ENCODE measurements around the gene ANKS3.

The ANKS3 gene

DNA sequence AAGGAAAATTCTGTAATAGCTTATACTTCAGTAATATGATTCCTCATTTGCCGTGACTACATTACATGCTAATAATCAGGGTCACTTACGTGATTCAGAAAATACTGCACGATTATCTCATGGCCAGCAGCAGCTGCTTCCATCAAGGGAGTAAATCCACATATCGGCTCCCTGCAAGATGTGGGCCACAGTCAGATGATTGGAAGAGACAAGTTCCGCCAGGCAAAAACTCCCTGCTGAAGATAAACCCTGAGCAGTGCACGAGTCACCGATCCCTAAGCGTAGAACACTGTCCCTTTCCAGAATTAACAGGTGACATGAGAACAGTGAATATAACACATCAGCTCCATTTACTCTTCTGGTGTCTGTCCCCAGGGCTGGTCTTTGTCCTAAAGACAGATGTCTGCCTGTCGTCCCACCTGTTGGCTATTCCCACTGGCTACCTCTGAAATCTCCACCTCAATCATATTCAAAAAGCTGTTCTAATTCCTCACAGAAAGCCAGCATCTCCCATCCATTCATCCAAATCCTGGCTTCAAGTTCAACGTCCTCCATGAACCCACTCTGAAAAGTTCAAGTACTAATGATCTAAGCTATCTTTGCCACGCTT is 9.3 kb downstream of the ANKS3 start:
- DNase-seq, result no peak

DNA sequence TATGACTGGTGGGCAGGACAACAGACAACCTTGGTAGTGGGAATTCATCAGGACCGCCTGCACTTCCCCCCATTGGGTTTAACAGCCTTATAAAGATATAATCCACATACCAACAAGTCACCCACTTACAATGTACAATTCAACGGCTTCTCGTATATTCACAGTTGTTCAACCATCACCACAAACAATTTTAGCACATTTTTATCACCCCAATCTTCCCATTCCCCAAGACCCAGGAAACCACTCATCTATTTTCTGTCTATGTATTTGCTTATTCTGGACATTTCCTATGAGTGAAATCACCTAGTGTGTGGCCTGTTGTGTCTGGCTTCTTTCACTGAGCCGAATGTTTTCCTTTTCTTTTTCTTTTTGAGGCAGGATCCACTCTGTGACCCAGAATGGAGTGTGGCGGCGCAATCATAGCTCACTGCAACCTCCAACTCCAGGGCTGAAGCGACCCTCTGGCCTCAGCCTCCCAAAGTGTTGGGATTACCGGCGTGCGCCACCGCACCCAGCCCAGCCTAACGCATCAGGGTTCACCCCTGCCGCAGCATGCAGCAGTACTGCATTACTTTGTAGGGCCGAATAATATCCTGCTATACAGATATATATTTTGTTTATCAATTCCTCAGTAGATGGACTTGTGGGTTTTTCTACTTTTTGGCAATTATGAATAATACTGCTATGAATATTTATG is 10.9 kb downstream of the ANKS3 start:
- DNase-seq, result no peak

DNA sequence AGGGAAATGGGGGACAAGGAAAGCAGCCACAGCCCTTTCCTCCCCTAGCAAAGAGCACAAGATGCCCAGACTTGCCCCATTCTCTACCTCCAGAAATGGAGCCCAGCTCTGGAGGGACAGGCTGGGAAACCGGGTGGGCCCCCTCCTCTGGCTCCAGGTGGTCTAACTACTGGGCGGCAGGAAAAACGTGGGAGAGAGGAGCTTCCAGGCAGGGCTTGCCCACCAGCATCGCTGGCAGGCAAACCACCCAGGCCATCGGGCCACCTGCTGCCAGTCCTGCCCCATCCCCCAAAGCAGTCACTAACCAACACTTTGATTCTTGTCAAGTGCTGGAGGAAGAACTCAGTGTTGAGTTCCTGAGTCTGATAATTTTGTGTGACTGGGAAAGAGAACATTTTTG is 15.6 kb downstream of the ANKS3 start:
- no peak for DNase-seq

DNA sequence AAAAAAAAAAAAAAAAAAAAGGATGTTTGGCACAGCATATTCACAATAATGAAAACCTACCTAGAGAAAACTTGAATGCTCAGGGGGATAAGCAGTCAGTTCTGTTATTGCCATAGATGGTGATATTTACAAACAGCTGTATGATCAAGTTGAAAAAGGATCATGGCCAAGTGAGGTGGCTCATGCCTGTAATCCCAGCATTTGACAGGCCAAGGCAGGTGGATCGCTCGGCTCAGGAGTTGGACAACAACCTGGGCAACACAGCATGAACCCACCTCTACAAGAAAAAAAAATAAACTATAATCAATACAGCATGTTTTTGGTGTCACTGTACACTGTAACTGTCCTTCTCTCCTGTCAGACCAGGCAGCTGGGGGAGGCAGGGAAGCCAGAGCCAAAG is 19.1 kb downstream of the ANKS3 start:
- no peak for DNase-seq

DNA sequence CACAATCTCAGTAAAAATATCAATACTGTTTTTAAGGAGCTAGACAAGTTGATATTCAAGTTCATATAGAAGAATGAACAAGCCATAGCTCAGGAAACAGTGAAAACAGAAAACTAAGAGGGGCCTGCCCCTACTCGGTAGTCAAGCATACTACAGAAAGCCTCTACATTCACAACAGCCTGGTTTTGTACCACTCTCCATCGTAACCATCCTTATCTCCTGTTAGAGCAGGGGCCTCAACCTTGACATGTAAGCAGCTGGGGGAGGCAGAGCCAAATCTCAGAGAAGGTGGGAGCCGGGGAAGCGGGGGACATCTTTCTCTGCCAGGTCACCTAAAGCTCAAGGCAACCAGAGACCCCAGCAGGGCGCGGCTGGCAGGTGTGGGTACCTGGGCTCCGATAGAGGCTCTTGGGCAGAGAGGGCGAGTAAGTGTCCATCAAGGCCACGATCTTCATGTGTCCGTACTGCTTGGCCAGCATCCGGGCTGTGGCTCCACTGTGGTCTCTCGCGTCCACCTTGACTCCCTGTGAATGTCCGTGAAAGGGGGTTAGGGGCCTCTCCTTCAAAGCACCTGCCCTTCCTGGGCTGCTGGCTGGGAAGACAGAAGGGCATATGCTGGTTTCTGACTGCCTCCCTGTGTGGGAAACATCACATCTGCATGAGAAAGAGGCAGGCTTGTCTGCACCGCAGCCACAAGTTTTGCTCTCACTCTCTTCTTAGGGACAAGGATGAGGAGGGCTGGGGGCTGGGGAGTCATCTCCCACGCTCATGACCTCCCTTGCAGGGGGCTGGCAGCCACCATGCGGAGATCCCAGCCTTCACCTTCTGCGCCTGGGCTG is 20.2 kb downstream of the ANKS3 start:
- no peak for DNase-seq

DNA sequence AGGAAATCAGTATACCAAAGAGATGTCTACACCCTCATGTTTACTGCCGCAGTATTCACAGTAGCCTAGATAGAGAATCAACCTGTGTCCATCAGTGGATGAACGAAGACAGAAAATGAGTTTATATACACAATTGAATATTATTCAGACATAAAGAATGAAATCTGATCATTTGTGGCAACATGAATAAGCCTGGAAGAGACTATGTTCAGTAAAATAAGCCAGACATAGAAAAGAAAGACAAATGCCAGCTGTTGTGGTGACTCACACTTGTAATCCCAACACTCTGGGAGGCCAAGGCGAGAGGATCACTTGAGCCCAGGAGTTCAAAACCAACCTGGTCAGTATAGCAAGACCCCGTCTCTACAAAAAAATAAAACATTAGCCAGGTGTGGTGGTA is 24.6 kb downstream of the ANKS3 start:
- DNase-seq, result no peak

DNA sequence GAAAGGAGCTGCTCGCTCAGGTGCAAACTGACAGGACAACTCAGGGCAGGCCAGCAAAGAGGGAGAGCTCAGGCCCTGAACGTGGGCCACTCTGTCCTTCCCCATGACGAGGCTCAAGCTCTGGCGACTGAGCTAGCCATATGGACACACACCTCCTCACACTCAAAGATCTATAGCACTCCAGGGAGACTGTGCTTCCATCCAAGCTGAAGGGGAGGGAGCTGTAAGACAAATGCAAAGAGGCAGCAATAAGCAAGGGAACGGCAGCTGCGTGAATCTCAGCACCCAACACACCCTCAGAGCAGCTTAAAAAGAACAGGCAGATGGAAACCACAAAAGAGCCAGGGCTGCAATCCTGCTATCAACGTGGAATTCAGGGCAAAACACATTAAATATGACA is 27.2 kb downstream of the ANKS3 start:
- no peak for DNase-seq

DNA sequence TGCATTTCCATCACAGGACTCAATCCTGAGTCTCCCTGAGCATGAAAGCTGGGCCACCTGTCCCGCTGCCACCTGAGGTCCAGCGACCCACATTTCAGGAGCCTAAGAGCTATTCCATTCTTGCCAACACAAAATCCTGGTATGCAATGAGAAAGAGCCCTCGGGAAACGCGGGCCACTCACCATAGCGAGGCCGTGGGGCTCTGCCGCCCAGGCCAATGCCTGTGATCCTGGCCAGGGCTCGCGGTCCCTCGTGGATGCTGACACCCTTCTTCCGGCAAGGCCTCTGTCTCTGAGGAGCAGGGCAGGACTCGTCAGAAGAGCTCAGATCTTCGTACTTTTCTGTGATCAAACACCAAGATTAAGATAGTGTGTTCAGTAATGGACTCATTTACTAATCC is 29.2 kb downstream of the ANKS3 start:
- no peak for DNase-seq

DNA sequence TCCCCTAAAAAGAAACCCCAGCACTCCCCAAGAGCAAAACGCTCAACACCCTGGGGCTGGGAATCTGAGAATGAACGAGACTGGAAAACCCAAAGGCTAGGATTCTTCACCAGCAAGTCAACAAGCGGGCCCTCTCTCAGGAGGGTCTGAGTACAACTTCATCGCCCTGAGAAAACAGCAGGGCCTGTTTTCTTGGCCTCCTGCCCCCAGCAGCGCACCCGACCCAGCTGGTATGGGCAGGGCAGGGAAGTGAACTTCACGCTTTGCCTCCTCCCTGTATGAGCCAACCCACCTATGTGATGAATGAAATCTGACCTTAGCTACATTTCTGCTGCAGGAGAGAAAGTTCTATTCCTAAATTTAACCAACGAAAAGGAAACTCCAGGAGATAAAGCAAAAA is 29.6 kb downstream of the ANKS3 start:
- DNase-seq, result no peak

DNA sequence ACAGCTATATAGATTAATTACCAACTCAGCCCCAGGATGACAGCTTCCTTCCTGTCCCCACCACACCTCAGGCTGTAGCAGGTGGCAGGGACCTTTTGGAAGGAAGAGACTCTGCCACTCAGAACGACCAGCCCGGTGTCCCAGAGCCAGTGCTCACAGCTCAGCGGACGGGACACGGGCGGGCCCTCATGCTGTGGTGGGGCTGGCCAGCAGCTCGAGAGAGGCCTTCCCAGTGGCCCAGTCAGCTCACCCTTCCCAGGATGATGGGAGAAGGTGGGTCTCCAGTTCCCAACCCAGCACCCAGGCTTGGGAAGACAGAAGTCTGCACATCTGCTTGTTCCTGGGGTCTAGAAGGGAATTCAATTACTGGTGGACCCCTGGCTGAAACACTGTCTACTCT is 30.2 kb downstream of the ANKS3 start:
- no peak for DNase-seq

DNA sequence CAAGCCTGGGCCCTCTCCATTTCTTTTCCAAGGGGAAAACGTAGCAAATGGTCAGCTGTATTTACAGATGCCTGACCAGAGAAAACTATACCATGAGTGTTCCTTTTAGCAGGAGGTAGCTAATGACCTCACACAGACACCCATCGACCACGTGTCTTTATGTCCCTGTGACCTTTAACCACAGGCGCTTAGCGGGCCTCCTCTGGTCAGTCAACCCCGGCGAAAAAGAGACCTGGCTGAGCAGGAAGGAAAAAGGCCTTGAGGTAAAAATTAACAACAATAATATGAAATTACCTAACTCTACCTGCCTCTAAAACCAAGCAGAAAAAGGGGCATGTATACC is 31.6 kb downstream of the ANKS3 start:
- DNase-seq, result no peak

DNA sequence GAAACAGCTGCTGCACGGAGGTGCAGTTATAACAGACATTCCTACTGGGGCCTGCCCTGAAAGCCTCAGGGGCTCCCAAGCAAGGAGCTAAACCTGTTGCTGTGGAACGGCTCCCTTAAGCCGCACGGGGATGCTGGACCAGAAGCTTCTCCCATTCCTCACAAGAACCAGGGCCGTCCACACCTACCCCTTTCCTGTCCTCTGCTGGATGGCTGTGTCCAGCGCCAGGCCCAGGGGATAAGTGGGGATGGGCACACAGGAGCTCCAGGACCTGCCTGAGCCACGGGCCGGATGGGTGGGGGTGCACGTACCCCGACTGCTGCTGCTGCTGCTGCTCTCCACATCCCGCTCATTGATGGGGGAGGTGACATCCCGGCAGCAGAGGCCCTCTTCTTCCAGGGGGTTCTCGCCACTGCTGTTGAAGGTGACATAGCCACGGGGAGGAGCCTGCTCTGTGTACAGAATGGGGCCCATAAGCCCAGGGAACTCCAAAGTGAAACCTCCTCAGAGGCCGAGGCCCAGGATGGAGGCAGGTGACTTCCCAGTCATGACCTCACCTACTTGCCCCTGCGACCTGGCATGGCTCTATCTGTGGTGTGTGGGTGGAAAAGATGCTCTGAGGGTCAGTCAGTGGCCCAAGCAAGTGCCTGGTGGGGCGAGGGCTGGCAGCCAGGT is 32.1 kb downstream of the ANKS3 start:
- DNase-seq, result no peak

DNA sequence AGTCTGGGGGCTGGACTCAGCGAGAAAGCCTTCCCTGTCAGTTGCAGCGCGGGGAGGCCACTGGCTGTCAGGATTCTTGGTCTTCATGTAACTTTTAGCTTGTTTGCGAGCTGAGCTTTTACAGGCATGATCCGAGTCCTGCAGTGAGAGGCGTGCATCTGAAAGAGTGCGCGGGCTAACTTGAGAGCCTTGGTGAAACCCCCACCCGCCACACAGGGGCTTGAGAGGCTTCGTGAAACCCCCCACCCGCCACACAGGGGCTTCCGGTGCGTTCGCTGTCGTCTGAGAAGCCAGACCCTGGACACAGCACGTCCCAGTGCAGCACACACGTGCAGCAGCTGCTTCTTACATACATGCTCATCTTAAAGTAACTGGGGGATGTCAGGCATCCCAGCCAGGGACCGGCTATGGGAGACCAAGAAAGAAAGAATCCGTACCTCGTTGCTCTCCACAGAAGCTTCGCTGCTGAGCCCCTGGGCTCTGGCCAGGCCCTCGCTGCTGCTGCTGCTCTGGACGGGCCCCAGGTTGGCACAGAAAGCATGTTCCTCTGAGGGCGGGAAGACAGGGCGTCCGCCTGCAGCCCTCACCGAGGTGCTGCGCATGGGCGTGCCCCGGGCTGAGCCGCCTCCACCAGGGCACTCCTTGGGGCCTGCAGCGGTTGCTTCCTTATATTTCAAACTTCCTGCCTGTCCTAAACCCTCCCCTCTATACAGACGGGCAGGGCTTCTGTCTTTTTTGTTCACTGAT is 32.9 kb downstream of the ANKS3 start:
- DNase-seq, result no peak

DNA sequence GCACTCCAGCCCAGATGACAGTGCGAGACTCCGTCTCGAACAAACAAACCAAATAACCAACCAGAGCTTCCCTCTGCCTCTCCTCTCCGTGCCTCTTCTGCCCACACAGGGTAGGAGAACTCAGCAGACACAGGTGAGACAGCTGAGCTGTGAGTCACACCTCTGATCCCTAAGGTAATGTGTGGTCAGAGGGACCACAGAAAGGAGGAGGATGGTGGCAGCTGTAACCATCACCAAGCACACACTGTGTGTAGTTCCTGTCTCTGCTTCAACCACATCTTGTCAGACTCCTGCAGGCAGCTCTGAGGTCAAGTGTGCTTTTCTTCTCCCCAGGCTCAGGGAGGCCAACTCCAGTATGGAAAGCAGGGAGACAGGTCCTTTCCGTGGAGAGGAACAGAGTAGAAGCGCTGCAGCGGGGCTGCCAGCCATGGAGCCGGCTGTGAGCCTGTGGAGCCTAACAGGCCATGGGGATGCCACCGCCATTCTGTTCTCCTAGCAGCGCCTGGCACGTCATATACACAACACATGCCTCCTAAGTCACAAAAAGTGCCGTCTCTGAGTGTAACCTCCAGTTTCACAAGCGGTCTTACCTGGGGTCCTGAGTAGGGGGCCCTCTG is 33.6 kb downstream of the ANKS3 start:
- no peak for DNase-seq

DNA sequence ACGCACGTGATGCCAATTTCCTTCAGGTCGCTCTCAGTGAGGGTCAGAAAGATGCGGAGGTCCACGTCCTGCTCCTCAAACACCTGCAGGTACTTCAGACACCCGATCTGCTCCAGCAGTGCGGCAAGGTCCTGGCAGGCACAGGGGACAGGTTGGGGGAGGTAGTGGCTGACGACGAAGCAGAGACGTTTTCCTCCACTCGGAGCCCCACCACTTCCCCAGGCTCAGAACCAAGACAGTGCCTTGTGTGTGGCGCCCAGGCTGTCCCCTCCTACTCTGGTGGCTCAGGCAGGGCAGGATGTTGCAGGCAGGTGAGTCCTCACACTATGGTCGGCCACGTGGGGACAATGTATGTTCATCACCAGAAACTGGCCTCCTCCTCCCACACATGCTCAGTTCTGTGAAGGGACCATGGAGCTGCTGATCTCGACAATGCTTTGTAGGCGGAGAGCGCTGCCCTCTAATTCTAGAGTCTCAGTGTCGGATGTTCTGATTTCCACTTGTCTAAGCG is 35.0 kb downstream of the ANKS3 start:
- no peak for DNase-seq

DNA sequence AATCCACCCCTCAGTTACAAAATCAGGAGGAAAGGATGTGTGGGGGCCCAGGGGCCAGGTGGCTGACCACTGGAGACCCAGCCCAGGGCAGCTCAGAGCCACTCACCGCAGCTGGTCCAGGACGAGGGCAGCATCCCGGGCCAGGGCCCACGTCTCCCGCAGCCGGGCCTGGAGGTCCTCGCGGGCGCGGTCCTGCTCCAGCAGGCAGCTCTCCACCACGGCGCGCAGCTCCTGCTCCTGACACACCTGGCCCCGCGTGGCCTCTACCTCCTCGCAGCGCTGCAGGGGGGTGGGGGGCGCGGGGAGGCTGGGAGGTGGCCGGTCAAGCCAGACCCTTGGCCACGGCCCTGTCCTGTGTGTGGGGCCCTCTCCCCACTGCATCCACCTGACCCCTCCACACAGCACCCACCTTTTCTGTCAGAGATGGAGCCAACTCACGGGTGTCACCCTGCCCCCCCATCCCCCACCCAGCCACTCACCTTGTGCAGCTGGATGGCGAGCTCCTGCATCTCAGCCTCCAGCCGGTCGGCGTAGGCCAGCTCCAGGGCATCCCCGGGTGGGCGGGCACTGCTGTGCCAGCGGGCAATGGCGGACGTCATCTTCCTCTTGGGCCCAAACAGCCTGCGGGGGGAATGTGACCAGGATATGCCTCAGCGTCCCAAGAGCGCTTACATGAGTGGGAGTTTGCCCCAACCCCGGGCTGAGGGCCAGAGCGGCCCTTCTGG is 35.6 kb downstream of the ANKS3 start:
- DNase-seq, result no peak

DNA sequence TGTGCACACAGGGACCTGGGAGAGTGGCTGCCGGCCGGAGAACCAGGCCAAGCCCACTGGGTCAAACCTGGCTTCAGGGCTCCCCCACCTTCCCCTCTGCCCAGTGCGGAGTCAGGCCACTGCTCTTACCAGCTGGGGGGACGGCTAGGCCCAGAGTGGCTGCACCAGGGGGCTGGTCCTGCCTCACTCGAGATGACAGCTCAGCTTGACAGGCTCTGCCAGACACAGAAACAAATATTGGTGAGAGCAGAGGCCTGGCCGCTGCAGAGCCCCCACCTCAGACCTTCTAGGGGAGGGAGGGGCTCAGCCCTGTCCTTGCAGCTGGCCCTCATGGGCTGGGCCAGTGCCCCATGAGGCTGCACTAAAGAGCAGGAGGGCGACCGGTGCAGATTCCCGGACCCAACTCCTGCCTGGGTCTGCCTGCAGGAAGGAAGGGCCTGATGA is 36.2 kb downstream of the ANKS3 start:
- DNase-seq, result no peak

DNA sequence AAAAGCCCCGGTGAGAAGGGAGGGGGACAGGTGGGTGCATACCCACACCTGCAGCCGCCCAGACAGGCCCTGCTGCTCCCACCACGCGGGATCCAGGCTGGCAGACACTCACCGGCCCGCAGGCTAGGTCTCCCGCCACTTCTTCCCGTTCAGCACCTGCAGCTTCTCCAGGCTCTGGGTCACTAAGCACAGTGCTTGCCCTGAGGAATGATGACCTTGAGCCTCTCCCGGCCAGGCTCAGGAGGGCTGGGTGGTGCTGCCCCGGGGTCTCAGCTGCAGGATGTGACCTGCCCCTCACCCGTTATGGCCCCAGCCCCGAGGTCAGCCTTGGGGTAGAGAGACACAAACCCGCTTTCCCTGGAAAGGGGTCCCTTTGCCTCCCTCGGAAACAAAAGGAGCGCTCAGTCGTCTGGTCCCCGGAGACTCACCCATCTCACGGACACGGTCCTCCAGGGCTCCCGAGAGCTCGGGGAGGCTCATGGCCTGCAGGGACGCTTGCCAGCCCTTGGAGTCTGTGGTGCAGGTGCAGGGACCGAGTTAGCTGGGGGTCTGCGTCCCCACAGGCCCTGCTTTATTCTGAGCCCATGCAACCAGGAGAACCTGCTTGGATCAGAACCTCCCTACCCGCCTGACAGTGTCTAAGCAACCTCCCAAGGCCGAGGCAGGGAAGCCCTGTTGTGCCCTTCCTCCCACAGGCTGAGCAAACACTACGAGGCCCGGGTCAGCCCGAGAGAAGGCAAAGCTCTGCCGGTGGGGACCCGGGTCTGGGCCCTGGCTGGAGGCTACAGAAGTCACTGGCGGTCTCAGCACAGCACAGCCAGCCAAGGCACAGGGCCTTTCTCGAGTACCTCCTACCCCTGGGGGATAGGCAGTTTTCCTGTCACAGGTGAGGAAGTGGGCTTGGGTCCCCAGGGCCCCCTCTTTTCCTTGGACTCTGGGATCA is 36.9 kb downstream of the ANKS3 start:
- DNase-seq, result no peak

DNA sequence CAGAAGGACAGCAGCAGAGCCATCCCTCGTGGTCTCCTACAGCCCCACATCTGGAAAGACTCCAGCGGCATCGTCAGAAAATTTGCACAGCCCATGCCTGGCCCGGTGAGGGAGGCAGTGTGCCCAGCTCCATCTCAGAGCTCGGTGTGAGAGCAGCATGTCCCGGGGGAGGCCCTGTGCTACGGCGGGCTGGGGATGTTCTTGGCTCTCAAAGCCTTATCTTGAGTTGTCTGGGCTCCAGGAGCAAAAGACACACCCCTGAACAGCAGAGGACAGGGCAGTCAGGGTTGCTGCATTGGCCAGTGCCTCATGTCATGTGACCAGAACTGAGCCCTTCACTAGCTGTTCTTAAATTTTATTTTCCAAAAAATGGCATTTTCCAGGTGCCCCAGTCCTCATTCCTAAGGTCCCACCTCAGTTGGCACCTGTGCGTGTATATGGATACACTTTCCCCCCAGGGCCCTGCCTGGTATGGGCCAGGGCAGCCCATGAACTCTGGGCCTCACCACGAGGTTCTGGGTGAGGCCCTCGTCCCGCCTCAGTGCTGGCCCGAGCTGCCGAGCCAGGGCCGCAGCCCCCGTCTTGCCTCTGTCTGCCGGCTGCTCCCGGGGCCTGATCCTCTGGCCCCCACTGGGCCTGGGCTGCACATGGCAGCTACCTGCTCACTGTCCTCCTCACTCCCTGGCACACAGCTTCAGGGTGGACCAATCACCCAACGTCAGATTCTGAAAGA is 37.7 kb downstream of the ANKS3 start:
- DNase-seq, result no peak
